ENCODE data around the gene SMAD3.

The SMAD3 gene

GRCh38 chr15:67097930-67098740 lies 32.7 kb downstream of the SMAD3 start:
- peak; percentile 54 for DNase-seq

DNA sequence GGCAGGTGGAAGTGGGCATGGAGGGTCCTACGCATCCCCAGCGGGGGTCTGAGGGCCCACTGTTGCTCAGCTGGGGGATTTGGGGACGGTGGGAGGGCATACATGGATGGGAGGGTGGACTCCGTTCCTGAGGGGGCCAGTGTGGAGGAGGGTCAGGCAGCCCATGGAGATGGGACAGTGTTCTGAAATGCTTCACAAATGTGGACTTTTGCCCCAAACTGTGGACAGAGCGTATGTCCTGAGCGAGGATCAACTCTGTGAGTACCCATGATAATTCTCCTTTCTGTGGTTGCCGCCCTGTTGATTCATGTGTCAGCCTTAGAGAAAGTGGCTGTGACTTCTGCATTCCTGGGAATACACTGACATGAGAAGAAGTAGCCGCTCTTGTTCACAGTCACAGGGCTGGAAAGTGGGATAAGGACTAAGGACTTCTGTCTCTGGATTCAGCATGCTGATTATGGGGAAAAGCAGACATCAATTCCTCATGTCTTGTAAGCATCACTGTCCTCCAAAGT lies 33.4 kb downstream of the SMAD3 start:
- no peak for DNase-seq

- DNase-seq: no peak
These were observed 34.9 kb downstream of the SMAD3 start for GRCh38 chr15:67100124-67100791.

GRCh38 chr15:67100801-67101581 lies 35.6 kb downstream of the SMAD3 start:
- peak; percentile 69 for DNase-seq

DNA sequence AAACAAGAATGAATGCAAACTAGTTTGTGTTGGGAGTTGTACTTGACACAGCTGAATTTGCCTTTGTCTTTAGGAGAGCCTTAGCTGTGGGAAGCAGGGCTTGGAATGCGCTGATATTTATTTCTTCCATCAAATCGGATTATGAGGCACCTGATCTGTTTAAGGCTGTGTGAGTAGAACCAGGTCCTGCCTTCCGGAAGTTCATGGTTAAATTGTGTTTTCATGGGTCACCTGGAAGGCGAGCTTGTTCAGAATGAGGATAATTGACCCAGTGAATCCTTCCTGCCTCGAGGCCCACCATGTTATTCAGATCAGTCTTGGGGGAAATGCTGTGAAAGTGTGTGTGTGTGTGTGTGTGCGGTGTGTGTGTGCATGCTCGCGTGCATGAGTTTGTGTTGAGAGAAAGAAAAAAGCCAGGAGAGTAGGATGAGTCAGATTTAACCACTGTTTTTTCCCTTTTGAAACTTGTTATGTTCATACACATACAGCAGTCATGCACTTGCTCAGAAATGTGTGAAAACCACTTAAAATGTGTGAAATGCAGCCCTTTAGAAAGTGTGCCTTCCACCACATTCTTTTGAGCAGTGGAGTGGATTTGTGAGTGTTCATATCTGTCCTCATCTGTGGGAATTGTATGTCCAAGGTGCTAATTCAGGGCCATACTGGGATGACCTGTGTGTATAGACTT lies 36.7 kb downstream of the SMAD3 start:
- DNase-seq: no peak

DNA sequence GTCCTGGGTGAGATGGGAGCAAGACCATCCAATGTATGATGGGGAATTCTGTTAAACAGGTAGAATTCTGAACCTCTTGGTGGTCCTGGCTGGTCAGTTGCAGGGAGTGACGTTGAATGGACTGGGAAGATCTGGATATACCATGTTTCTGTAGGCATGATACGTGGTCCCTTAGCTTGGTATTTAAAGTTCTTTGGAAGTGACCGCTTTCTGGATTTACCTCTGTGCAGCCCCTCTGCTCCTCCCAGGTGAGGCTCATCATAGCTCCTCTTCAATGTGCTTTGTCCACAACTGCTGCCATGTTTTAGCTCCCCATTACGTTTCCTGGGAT lies 37.2 kb downstream of the SMAD3 start:
- no peak for DNase-seq

DNA sequence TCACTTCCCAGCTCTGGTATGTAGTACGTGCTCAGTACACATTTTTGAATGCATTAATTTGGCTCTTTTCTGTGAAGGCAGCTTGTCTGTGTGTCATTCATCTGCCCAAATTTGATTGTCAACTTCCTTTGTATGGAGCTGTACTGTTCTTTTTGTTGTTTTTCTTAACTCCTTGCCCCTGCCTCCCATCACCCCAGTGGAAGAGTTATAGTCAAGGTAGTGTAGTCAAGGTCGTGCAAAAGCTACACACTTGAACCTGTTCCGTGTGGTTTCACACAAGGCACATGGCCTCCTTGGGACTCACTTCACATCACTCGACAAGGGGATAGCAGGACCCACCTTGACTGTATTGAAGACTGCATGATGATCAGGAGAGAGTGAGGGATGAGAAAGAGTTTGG lies 37.6 kb downstream of the SMAD3 start:
- DNase-seq: no peak

GRCh38 chr15:67103432-67103831 lies 38.0 kb downstream of the SMAD3 start:
- DNase-seq: no peak

DNA sequence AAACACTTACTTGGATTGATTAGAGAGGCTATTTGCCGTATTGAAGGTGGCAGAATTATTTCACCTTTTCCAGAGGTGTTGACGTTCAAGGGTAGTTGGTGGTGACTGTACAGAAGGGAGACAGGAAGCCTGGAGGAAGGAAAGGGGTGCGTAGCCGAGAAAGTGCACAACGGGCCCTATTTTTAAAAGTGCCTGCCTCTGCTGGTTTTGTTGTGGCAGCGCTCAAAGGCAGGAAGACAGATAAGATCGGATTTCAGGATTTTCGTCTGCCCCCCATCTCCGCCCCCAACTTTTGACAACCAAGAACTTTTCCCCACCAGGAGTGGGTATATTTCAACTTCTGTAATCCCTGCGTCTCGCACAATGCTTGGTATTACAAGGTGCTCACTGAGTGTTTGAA lies 38.5 kb downstream of the SMAD3 start:
- DNase-seq: no peak

DNA sequence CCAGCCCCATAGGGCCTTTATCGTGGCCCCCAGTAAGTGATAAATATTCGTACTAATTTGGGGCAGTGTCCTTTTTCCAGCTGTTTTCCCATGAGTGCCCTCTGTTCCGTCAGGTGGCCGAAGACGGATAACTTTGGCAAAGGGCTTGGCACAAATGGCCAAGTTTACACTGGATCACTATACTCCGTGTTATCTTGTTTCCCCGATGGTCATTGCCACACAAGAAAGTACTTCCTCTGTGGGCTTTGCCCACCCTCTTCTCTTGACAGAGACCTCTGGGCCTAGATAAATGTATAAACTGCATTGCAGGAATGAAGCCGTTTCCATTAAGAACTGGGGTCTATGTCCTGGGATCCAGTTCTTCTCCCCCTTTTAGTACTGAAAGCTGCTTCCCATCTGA lies 39.1 kb downstream of the SMAD3 start:
- DNase-seq: no peak

DNA sequence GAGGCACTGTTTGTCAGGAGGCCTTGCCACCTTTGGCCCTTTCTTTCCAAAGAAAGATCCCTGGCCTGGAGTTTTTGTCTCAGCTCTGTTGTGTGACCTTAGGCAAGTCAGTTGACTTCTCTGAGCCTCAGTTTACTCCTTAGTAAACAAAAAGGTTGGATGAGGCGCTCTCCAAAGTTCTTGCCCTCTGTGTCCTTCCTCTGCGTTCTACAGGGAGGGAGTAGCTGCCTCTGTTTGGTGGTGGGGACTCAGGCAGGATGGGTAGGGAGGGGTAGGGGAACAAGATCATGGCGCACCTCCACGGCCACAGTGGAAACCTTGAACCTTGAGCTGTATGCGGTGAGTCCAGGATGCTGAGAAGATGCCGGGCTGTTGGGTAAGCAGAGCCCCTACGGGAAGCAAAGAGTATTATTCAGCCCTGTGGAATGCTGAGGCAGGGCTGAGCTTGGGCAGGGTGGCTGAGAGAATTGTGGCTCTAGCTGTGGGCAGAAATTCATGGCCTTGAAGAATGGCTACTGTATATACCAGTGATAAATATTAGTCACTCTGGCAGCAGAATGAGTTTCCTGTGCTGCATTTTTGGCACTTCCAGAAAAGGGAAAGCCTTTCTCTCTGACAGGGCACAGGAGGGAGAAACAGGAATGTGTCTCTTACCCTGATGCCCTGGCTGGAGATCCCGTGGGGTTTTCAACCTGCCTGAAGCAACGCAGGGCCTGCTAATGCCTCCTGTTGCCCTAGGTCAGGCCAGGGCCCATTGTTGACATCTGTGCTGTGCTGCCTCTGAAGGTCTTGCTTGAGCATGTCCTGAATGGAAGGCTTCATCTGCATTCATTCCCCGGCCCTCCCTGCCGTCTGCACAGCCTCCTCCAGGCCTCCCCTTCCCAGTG lies 39.9 kb downstream of the SMAD3 start:
- DNase-seq: no peak

DNA sequence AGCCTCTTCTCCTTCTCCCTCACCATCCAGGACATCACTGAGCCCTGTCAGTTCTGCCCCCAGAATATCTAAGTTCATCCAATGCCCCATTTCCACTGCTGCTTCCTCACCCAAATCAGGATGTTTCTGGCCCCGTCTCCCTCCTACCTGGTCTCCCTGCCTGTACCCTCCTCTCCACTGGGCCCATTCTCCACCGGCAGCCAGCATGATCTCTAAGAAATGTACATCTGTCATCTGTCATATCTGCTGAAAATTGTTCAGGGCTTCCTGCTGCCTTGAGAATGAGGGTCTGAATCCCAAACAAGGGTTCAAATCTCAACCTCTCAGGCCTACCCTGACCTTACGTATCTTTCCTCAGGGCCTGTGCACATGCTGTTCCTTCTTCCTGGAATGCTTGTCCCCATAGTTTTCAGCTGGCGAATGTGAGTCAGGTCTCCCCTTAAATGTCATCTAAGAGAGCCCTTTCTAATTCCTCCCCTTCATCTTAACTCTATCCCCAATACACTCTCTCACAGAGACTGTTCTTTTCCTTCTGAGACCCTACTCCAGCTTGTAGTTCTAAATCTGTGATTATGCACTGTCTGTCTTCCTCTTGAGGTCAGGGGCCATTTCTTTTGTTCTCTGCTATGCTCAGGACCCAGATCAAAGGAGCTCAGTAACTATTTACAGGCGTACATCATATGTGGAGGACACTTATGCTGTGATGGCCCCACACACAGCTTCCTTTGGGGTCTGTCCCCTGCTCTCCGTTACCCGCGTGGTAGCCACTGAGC lies 40.8 kb downstream of the SMAD3 start:
- no peak for DNase-seq

DNA sequence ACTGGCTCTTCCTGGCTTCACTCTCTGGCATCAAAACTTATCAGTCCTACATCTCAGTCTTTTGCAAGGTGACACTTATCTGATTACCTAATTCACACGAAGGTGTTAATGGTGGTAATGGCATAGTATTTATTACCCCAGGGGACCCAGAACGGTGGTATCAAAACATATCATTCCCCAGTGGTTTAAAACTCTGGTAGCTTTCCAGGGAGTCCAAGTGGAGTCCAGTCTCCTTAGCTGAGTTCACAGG lies 41.3 kb downstream of the SMAD3 start:
- no peak for DNase-seq

- no peak for DNase-seq
These were observed 41.8 kb downstream of the SMAD3 start for GRCh38 chr15:67107014-67107812.

GRCh38 chr15:67108122-67108961 lies 42.9 kb downstream of the SMAD3 start:
- DNase-seq: no peak

DNA sequence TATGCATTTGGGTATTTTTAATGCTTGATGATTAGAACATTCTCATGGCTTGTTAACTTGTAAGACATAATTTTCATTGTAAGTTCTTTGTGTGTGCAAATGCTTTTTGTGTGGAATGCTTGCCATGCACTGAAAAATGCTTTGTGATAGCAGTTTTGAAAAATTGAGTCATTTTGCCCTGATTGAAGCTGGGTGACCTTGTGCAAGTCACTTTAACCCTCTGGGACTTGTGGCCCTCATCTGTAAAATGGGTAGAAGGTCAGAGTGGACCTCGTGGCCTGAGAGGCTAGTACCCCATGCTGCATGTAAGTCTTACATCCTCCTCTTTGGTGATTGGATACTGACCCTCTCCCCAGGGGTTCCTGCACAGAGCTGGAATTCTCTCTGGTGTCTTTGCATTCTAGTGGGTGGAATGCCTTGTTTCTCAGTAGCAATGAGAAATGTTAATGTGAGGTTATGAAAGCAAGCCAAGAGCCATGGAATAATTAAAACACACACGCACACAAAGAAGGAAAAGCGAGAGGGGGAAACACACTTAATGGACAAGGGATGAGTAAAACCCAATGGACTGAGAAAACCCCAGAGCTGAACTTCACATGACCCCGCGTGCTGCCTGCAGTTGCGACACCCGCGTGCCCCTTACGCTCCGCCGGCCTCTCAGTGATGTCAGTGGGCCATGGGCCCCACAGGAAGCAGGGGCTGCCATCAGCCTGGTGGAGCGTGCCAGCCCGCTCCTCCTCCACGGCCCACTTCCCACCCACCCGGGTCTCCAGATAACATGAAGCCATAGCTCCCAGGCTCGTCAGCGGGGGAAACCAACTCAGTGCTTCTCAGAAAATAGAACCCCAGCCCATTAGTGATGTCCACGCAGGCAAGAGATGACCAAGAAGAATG lies 44.0 kb downstream of the SMAD3 start:
- no peak for DNase-seq

DNA sequence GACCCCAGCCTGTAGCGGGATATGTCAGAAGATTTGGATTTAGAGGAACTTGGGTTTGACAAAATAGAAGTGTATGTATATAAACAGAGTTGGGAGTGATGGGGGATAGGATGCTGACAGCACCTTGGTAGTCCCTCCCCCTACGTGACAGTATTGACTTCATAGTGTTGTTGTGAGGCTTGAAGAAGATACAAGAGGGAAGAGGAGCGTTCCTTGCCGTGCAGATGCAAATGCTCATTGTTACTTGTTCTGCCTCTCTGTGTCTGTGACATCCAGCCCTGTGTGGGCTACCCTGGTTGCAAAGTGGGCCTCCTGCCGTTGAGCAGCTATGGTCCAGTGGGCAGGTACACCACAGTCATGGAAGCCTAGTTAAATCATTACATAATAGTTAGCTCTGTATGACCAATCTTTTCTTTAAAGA lies 45.0 kb downstream of the SMAD3 start:
- DNase-seq: no peak
